ENCODE measurements around the gene VPS8.

DNA sequence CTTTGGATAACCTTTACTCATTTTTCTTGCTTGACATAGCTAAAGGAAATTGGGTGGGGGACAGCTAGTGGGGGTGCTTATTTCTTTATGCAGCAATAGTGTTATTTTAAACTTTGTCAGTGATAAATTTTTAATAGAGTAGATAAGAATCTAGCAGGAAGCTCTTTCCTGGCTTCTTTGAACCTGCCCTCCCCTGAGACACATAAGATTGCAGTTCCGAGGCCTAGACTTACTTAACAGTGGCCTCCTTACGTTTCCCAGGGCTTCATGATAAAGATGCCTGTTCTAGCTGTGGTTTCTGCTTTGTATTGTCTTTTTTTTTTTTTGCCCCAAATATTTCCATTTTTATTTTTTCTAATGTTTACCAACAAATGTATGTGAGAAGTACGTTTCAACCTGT, 170.1 kb downstream of the VPS8 start:
- TF ChIP-seq POLR2A (IDR thresholded peaks at IDR 0.05; ENCODE audit: low read depth), result no peak
- no peak for TF ChIP-seq POLR2AphosphoS5 (IDR thresholded peaks at IDR 0.05)
- TF ChIP-seq, protein P1, sequence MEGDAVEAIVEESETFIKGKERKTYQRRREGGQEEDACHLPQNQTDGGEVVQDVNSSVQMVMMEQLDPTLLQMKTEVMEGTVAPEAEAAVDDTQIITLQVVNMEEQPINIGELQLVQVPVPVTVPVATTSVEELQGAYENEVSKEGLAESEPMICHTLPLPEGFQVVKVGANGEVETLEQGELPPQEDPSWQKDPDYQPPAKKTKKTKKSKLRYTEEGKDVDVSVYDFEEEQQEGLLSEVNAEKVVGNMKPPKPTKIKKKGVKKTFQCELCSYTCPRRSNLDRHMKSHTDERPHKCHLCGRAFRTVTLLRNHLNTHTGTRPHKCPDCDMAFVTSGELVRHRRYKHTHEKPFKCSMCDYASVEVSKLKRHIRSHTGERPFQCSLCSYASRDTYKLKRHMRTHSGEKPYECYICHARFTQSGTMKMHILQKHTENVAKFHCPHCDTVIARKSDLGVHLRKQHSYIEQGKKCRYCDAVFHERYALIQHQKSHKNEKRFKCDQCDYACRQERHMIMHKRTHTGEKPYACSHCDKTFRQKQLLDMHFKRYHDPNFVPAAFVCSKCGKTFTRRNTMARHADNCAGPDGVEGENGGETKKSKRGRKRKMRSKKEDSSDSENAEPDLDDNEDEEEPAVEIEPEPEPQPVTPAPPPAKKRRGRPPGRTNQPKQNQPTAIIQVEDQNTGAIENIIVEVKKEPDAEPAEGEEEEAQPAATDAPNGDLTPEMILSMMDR (IDR thresholded peaks at IDR 0.05), result no peak
- no peak for TF ChIP-seq EP300 (IDR thresholded peaks at IDR 0.05)
